Mononuclear cell (primary cell): ENCODE data around the gene TRIP6. TPM values are rescaled to one million over a fixed set of nuclear protein-coding genes. Genes with fewer than 3 reads are reported as not detected.
"Not testable (repeated sequence)": the region's sequence is repeated elsewhere in the genome, so short reads cannot be mapped to it uniquely, and the experiment has no call there.

Experiments
- H3K27me3 ChIP-seq: 2 replicates; pipeline ENCODE4 v1.6.0; 2011; ENCODE audit warnings: low read length, control low read depth; ENCODE audit not compliant: insufficient read depth
- H3K4me1 ChIP-seq: 2 replicates; pipeline ENCODE4 v1.5.1; 2011; ENCODE audit warnings: mild to moderate bottlenecking, low read length, control low read depth; ENCODE audit not compliant: insufficient read depth
- H3K4me3 ChIP-seq: 2 replicates; pipeline ENCODE4 v1.5.1; 2011; ENCODE audit warnings: mild to moderate bottlenecking, low read length, moderate library complexity
- H3K9me3 ChIP-seq: 2 replicates; pipeline ENCODE4 v1.5.1; 2011; ENCODE audit warnings: low read depth, mild to moderate bottlenecking, control low read depth, low read length
- total RNA-seq: library from RNA; depleted of rRNA; stranded (reverse); fragments of >200 nt; gene quantifications from one replicate; pipeline ENCODE4 v1.2.3, GENCODE V29; 2012

TRIP6 gene
- total RNA-seq, 1 donor, result 2.2 TPM

GRCh38 chr7:100899432-100899831 lies 32.2 kb downstream of the TRIP6 start:
- Histone ChIP-seq H3K27me3 (peaks cover 24% of the 10 kb centered on the region), H3K4me1 (peaks cover 22% of the 10 kb centered on the region), H3K4me3 (no peak overlapping the region), H3K9me3 (no peaks in the 10 kb centered on the region)

GRCh38 chr7:100900978-100901377 lies 33.8 kb downstream of the TRIP6 start:
- no peak overlapping the region for H3K4me3 ChIP-seq
- peaks cover 15% of the 10 kb centered on the region for H3K27me3 ChIP-seq
- no peaks in the 10 kb centered on the region for H3K9me3 ChIP-seq
- peaks cover 12% of the 10 kb centered on the region for H3K4me1 ChIP-seq

- Histone ChIP-seq H3K9me3 (no peaks in the 10 kb centered on the region), H3K4me3 (no peak overlapping the region)
These were observed 34.7 kb downstream of the TRIP6 start for GRCh38 chr7:100901921-100902332.

GRCh38 chr7:100902638-100903037 lies 35.5 kb downstream of the TRIP6 start:
- Histone ChIP-seq H3K9me3 (no peaks in the 10 kb centered on the region), H3K4me1 (no peaks in the 10 kb centered on the region), H3K27me3 (peaks cover 4% of the 10 kb centered on the region), H3K4me3 (no peak overlapping the region)

More at GRCh38 chr7:100901921-100902332, 34.7 kb downstream of the TRIP6 start:
- Histone ChIP-seq H3K27me3 (peaks cover 9% of the 10 kb centered on the region), H3K4me1 (peaks cover 4% of the 10 kb centered on the region)

- Histone ChIP-seq H3K27me3 (no peaks in the 10 kb centered on the region), H3K4me1 (peaks cover 16% of the 10 kb centered on the region), H3K9me3 (no peaks in the 10 kb centered on the region), H3K4me3 (no peak overlapping the region)
These were observed 41.3 kb downstream of the TRIP6 start for GRCh38 chr7:100908512-100908911.

- not testable (repeated sequence) for H3K9me3 ChIP-seq, H3K4me3 ChIP-seq, H3K27me3 ChIP-seq
- H3K4me1 ChIP-seq, result peaks cover 16% of the 10 kb centered on the region
These were observed 43.3 kb downstream of the TRIP6 start for GRCh38 chr7:100910443-100910842.

GRCh38 chr7:100911484-100911883 lies 44.3 kb downstream of the TRIP6 start:
- H3K27me3 ChIP-seq, result no peaks in the 10 kb centered on the region

GRCh38 chr7:100914208-100914878 lies 47.2 kb downstream of the TRIP6 start:
- Histone ChIP-seq H3K4me3 (no peak overlapping the region), H3K4me1 (peaks cover 16% of the 10 kb centered on the region), H3K9me3 (no peaks in the 10 kb centered on the region), H3K27me3 (no peaks in the 10 kb centered on the region)

More at GRCh38 chr7:100911484-100911883, 44.3 kb downstream of the TRIP6 start:
- no peaks in the 10 kb centered on the region for H3K9me3 ChIP-seq
- H3K4me1 ChIP-seq, result peaks cover 16% of the 10 kb centered on the region
- H3K4me3 ChIP-seq, result no peak overlapping the region

- peaks cover 14% of the 10 kb centered on the region for H3K4me1 ChIP-seq
- no peak overlapping the region for H3K4me3 ChIP-seq
- H3K27me3 ChIP-seq, result no peaks in the 10 kb centered on the region
- no peaks in the 10 kb centered on the region for H3K9me3 ChIP-seq
These were observed 47.8 kb downstream of the TRIP6 start for GRCh38 chr7:100914879-100915447.

- not testable (repeated sequence) for H3K27me3 ChIP-seq, H3K9me3 ChIP-seq, H3K4me1 ChIP-seq, H3K4me3 ChIP-seq
These were observed 52.1 kb downstream of the TRIP6 start for GRCh38 chr7:100919335-100919734.

GRCh38 chr7:100919779-100920437 lies 52.7 kb downstream of the TRIP6 start:
- H3K27me3 ChIP-seq, result not testable (repeated sequence)

GRCh38 chr7:100921039-100921438 lies 53.9 kb downstream of the TRIP6 start:
- no peak overlapping the region for H3K4me3 ChIP-seq
- H3K4me1 ChIP-seq, result no peaks in the 10 kb centered on the region
- no peaks in the 10 kb centered on the region for H3K27me3 ChIP-seq
- no peaks in the 10 kb centered on the region for H3K9me3 ChIP-seq

More at GRCh38 chr7:100919779-100920437, 52.7 kb downstream of the TRIP6 start:
- H3K9me3 ChIP-seq, H3K4me1 ChIP-seq, H3K4me3 ChIP-seq: not testable (repeated sequence)

Other genes with a start within 250 kb of the TRIP6 start
- gene TFR2, start 225.8 kb upstream of the TRIP6 start, total RNA-seq, result 0.31 TPM
- gene ACTL6B, start 210.9 kb upstream of the TRIP6 start, total RNA-seq, result not detected
- gene GNB2, start 193.6 kb upstream of the TRIP6 start, total RNA-seq, result 82.2 TPM
- gene GIGYF1, start 173.1 kb upstream of the TRIP6 start, total RNA-seq, result 26.3 TPM
- gene POP7, start 161.3 kb upstream of the TRIP6 start, total RNA-seq, result 10.4 TPM
- not detected for gene EPO, start 146.9 kb upstream of the TRIP6 start, total RNA-seq
- gene ZAN, start 133.8 kb upstream of the TRIP6 start, total RNA-seq, result not detected
- gene EPHB4, start 39.9 kb upstream of the TRIP6 start, total RNA-seq, result 4.1 TPM
- gene SLC12A9, start 14.7 kb upstream of the TRIP6 start, total RNA-seq, result 22.6 TPM
- 51.4 TPM for gene SRRT, start 7.7 kb downstream of the TRIP6 start, total RNA-seq
- 1.5 TPM for gene UFSP1, start 22.3 kb downstream of the TRIP6 start, total RNA-seq
- 0.21 TPM for gene ACHE, start 28.5 kb downstream of the TRIP6 start, total RNA-seq
- gene MUC3A, start 82.1 kb downstream of the TRIP6 start, total RNA-seq, result not detected
- gene MUC12, start 102.2 kb downstream of the TRIP6 start, total RNA-seq, result 0.10 TPM
- under 0.01 TPM for gene MUC17, start 152.7 kb downstream of the TRIP6 start, total RNA-seq
- 10.4 TPM for gene TRIM56, start 218.1 kb downstream of the TRIP6 start, total RNA-seq